ENCODE data around the gene CASTOR2. TPM values are rescaled to one million over a fixed set of nuclear protein-coding genes. Genes with fewer than 3 reads are reported as not detected.

CASTOR2 gene
- total and polyA plus RNA-seq, 7 experiments from 2014 or later = 0.46 to 5.1 (median 3.3) TPM

DNA sequence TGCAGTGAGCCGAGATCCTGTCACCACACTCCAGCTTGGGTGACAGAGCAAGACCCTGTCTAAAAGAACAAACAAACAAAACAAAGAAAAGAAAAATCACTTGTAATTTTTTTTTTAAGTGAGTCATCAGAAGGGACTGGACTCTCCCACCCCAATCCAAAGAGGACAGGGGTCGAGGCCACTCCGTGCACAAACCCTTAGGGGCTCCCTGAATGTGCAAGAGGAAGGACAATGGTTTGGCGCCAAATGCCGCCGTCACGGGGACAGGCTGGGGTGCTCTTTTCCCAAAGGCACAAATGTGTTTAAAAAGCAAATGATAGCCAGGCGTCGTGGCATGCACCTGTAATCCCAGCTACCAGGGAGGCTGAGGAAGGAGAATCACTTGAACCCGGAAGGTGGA, 85.3 kb downstream of the CASTOR2 start:
- no peaks in the 10 kb centered on the region for H3K4me1 Mint-ChIP-seq
- intact Hi-C loops (cut with micrococcal nuclease) = no loop called here
- no peak overlapping the region for H3K4me3 Mint-ChIP-seq
- Histone ChIP-seq H3K4me3 (ENCODE audit: low read length) (no peak overlapping the region), H3K4me1 (ENCODE audit: control insufficient read depth in 2 of 2, insufficient read depth in 2 of 2, low read length in 2 of 2) (no peaks in the 10 kb centered on the region), H3K9me3 (ENCODE audit: control insufficient read depth in 2 of 3, low read length in 3 of 3) (no peaks in the 10 kb centered on the region), H3K36me3 (ENCODE audit: control insufficient read depth in 2 of 3, insufficient read depth in 3 of 3, low read length in 3 of 3) (peaks cover 0 to 71% (median 4%) of the 10 kb centered on the region in 3 experiments), H3K27me3 (ENCODE audit: control insufficient read depth in 2 of 2, insufficient read depth in 2 of 2, low read length in 2 of 2) (no peaks in the 10 kb centered on the region), H3K27ac (ENCODE audit: low read depth, low read length) (no peak overlapping the region)
- no peak for DNase-seq
- H3K27me3 Mint-ChIP-seq = no peaks in the 10 kb centered on the region
- H3K9me3 Mint-ChIP-seq = no peaks in the 10 kb centered on the region
- H3K27ac Mint-ChIP-seq = no peak overlapping the region
- ATAC-seq = no peak
- CTCF ChIA-PET = interaction anchor here (0.6 to 0.7 kb wide), 2 partner anchors 540 to 553 kb away, joined by 3 to 4 read pairs; no protein-coding TSS in a partner anchor
- H3K36me3 Mint-ChIP-seq = peaks cover 2 to 20% (median 6%) of the 10 kb centered on the region in 5 donors
- POLR2A ChIA-PET = no interaction called here

DNA sequence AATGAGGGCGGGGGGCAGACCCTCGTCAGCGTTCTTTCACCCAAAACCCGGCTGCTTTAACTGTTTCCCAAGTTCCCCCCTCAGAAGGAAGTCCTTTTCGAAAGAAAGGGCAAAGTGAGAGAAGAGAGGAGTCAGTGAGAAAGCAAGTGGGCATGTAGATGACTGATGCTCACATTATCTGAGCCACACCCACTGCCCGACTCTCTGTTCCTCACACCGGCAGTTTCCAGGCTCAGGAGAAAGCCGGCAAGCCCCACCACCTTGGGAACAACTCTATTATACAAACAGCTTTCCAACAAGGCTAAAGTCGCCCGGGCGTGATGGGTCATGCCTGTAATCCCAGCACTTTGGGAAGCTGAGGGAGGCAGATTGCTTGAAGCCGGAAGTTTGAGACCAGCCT, 86.0 kb downstream of the CASTOR2 start:
- Mint-ChIP-seq H3K4me1 (no peaks in the 10 kb centered on the region), H3K27ac (no peak overlapping the region), H3K9me3 (no peaks in the 10 kb centered on the region), H3K27me3 (no peaks in the 10 kb centered on the region), H3K36me3 (peaks cover 5 to 27% (median 7%) of the 10 kb centered on the region in 5 donors), H3K4me3 (no peak overlapping the region)
- no peaks in the 10 kb centered on the region for H3K9me3 ChIP-seq (ENCODE audit: control insufficient read depth in 2 of 3, low read length in 3 of 3)
- ChIA-PET POLR2A (no interaction called here), CTCF (no interaction called here)
- H3K27me3 ChIP-seq (ENCODE audit: control insufficient read depth in 2 of 2, insufficient read depth in 2 of 2, low read length in 2 of 2) = no peaks in the 10 kb centered on the region
- DNase-seq = no peak
- intact Hi-C loops (cut with micrococcal nuclease) = no loop called here
- H3K27ac ChIP-seq (ENCODE audit: low read depth, low read length) = no peak overlapping the region
- ATAC-seq = no peak
- peaks cover 0 to 77% (median 8%) of the 10 kb centered on the region in 3 experiments for H3K36me3 ChIP-seq (ENCODE audit: control insufficient read depth in 2 of 3, insufficient read depth in 3 of 3, low read length in 3 of 3)
- H3K4me3 ChIP-seq (ENCODE audit: low read length) = no peak overlapping the region
- H3K4me1 ChIP-seq (ENCODE audit: control insufficient read depth in 2 of 2, insufficient read depth in 2 of 2, low read length in 2 of 2) = no peaks in the 10 kb centered on the region

DNA sequence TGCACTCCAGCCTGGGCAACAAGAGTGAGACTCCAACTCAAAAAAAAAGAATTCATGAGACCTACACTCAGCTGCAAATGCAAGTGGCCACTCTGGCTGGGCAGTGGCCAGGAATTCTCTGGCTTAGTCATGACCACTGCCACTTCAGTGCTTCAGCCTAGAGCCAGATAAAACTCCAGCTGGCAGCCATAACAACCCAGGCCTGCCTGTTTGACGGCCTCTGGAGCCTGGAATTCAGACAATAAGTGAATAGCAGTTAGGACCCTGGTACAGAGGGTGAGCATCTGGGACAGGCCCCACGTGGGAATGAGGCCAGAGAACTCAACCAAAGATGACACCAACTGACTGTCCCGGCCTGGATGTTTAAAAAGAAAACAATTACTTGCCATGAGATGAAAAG, 90.2 kb downstream of the CASTOR2 start:
- H3K36me3 Mint-ChIP-seq = peaks cover 10 to 45% (median 20%) of the 10 kb centered on the region in 5 donors

DNA sequence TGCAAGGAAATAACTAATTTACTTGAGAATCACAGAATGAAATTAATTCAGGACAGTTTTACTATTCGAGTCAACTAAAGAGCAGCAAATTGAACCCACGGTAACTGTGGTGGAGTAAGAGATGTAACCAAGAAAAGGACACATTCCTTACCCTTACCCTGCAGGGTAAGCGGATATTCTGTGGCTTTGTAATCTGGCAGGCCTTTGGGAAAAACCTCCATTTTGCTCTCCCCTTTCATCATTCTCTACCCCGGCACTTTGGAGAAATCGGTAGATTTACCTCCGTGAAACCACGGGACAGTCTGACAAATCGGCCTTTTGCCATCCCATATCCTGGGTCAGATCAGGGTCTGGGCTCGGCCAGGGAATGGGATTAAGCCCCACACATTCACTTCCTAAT, 90.7 kb downstream of the CASTOR2 start:
- Histone ChIP-seq H3K27ac (ENCODE audit: low read depth, low read length) (no peak overlapping the region), H3K9me3 (ENCODE audit: control insufficient read depth in 2 of 3, low read length in 3 of 3) (no peaks in the 10 kb centered on the region), H3K36me3 (ENCODE audit: control insufficient read depth in 2 of 3, insufficient read depth in 3 of 3, low read length in 3 of 3) (peaks cover 4 to 89% (median 16%) of the 10 kb centered on the region in 3 experiments), H3K4me3 (ENCODE audit: low read length) (no peak overlapping the region), H3K27me3 (ENCODE audit: control insufficient read depth in 2 of 2, insufficient read depth in 2 of 2, low read length in 2 of 2) (no peaks in the 10 kb centered on the region), H3K4me1 (ENCODE audit: control insufficient read depth in 2 of 2, insufficient read depth in 2 of 2, low read length in 2 of 2) (no peaks in the 10 kb centered on the region)
- ChIA-PET POLR2A (no interaction called here), CTCF (interaction anchor here (1.1 kb wide), 1 partner anchor 13 kb away, joined by 3 read pairs; no protein-coding TSS in a partner anchor)
- peaks cover 10 to 48% (median 20%) of the 10 kb centered on the region in 5 donors for H3K36me3 Mint-ChIP-seq
- ATAC-seq = no peak
- H3K4me3 Mint-ChIP-seq = no peak overlapping the region
- intact Hi-C loops (cut with micrococcal nuclease) = no loop called here
- no peaks in the 10 kb centered on the region for H3K27me3 Mint-ChIP-seq
- H3K4me1 Mint-ChIP-seq = no peaks in the 10 kb centered on the region
- no peak overlapping the region for H3K27ac Mint-ChIP-seq
- no peaks in the 10 kb centered on the region for H3K9me3 Mint-ChIP-seq
- no peak for DNase-seq

More for the DNA sequence above, 90.2 kb downstream of the CASTOR2 start:
- Mint-ChIP-seq H3K27me3 (no peaks in the 10 kb centered on the region), H3K9me3 (no peaks in the 10 kb centered on the region), H3K27ac (no peak overlapping the region), H3K4me1 (no peaks in the 10 kb centered on the region), H3K4me3 (no peak overlapping the region)
- POLR2A ChIA-PET = no interaction called here
- Histone ChIP-seq H3K9me3 (ENCODE audit: control insufficient read depth in 2 of 3, low read length in 3 of 3) (no peaks in the 10 kb centered on the region), H3K4me3 (ENCODE audit: low read length) (no peak overlapping the region), H3K4me1 (ENCODE audit: control insufficient read depth in 2 of 2, insufficient read depth in 2 of 2, low read length in 2 of 2) (no peaks in the 10 kb centered on the region), H3K36me3 (ENCODE audit: control insufficient read depth in 2 of 3, insufficient read depth in 3 of 3, low read length in 3 of 3) (peaks cover 4 to 88% (median 16%) of the 10 kb centered on the region in 3 experiments), H3K27ac (ENCODE audit: low read depth, low read length) (no peak overlapping the region), H3K27me3 (ENCODE audit: control insufficient read depth in 2 of 2, insufficient read depth in 2 of 2, low read length in 2 of 2) (no peaks in the 10 kb centered on the region)
- no peak for ATAC-seq
- CTCF ChIA-PET = interaction anchor here (1.1 kb wide), 1 partner anchor 12 kb away, joined by 3 read pairs; no protein-coding TSS in a partner anchor
- DNase-seq = no peak
- intact Hi-C loops (cut with micrococcal nuclease) = no loop called here

DNA sequence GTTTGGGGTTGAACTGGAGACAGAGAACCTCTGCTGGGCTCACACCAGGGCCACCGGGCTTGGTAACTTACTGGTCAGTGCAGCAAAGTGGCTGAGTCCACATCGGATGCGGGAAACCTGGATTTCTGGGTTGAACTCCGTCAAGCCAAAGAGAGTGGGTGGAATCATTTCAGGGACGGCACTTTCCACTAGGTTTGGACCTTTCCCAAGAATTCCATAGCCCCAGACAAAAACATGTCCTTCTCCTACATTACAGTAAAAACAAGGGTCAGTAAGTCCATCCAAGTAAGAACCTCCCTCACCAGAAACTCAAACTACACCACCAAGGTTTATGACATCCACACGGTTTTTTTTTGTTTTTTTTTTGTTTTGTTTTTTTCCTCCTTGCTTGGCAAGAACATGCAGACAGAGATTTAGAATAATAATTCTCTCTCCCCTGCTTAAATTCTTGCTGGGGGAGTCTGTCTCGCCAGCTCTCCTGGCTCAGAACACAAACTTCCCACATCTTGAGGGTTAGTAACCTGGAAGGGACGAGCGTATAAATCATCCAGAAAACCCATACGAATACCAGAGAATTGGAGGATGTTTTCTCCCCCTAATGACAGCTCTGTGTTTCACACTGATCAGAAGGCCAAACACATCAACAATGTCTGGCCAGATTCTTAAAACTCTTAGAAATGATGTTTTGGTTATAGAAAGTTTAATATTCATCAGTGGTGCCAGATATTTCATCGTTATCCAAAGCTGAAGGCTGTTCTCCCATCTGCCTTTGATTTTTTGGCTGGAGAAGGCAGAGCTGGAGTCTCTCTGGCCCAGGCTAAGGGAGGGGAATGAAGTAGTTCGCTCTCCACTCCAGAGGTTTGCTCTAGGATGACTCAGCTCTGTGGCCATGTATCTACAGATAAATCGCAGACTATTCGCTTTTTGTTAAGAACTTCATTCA, 91.6 kb downstream of the CASTOR2 start:
- no peaks in the 10 kb centered on the region for H3K4me1 Mint-ChIP-seq
- peaks cover 10 to 48% (median 20%) of the 10 kb centered on the region in 5 donors for H3K36me3 Mint-ChIP-seq
- no peak overlapping the region for H3K4me3 Mint-ChIP-seq
- no peak overlapping the region for H3K27ac ChIP-seq (ENCODE audit: low read depth, low read length)
- peaks cover 6 to 89% (median 16%) of the 10 kb centered on the region in 3 experiments for H3K36me3 ChIP-seq (ENCODE audit: control insufficient read depth in 2 of 3, insufficient read depth in 3 of 3, low read length in 3 of 3)
- H3K9me3 ChIP-seq (ENCODE audit: control insufficient read depth in 2 of 3, low read length in 3 of 3) = no peaks in the 10 kb centered on the region
- ChIA-PET CTCF (interaction anchor here (0.7 kb wide), 1 partner anchor 607 kb away, joined by 3 read pairs; no protein-coding TSS in a partner anchor), POLR2A (no interaction called here)
- H3K4me1 ChIP-seq (ENCODE audit: control insufficient read depth in 2 of 2, insufficient read depth in 2 of 2, low read length in 2 of 2) = no peaks in the 10 kb centered on the region
- DNase-seq (no peak), ATAC-seq (no peak)
- no peak overlapping the region for H3K4me3 ChIP-seq (ENCODE audit: low read length)
- H3K27me3 Mint-ChIP-seq = no peaks in the 10 kb centered on the region
- H3K9me3 Mint-ChIP-seq = no peaks in the 10 kb centered on the region
- no peak overlapping the region for H3K27ac Mint-ChIP-seq
- intact Hi-C loops (cut with micrococcal nuclease) = no loop called here
- no peaks in the 10 kb centered on the region for H3K27me3 ChIP-seq (ENCODE audit: control insufficient read depth in 2 of 2, insufficient read depth in 2 of 2, low read length in 2 of 2)

DNA sequence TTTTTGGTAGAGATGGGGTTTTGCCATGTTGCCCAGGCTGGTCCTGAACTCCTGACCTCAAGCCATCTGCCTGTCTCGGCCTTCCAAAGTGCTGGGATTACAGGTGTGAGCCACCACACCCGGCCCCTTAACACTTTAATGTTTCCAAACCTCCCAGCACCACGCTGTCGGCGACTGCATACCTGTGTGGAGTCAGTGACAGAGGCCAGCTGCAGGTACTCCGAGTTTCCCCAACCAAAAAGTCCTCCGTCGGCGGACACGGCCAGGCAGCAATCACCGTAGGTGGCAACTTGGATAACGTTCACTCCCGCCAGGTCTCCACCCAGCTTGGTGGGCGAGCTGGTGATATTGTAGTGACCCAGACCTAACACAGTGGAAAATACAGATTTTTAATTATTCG, 93.9 kb downstream of the CASTOR2 start:
- Mint-ChIP-seq H3K4me1 (peaks cover 0 to 6% (median 0%) of the 10 kb centered on the region in 7 donors), H3K4me3 (no peak overlapping the region), H3K27me3 (no peaks in the 10 kb centered on the region), H3K9me3 (no peaks in the 10 kb centered on the region), H3K36me3 (peaks cover 9 to 53% (median 26%) of the 10 kb centered on the region in 5 donors), H3K27ac (peak overlapping the region in 1 of 9 donors; percentile 10)
- no peak for DNase-seq
- ChIA-PET POLR2A (no interaction called here), CTCF (no interaction called here)
- H3K27ac ChIP-seq (ENCODE audit: low read depth, low read length) = no peak overlapping the region
- no peaks in the 10 kb centered on the region for H3K9me3 ChIP-seq (ENCODE audit: control insufficient read depth in 2 of 3, low read length in 3 of 3)
- peaks cover 17 to 94% (median 20%) of the 10 kb centered on the region in 3 experiments for H3K36me3 ChIP-seq (ENCODE audit: control insufficient read depth in 2 of 3, insufficient read depth in 3 of 3, low read length in 3 of 3)
- no peak for ATAC-seq
- intact Hi-C loops (cut with micrococcal nuclease) = no loop called here
- no peaks in the 10 kb centered on the region for H3K4me1 ChIP-seq (ENCODE audit: control insufficient read depth in 2 of 2, insufficient read depth in 2 of 2, low read length in 2 of 2)
- H3K27me3 ChIP-seq (ENCODE audit: control insufficient read depth in 2 of 2, insufficient read depth in 2 of 2, low read length in 2 of 2) = no peaks in the 10 kb centered on the region
- no peak overlapping the region for H3K4me3 ChIP-seq (ENCODE audit: low read length)
